NCI-H146 treated with DMSO at 0.1 percent for 48 hours (cell line): ENCODE data around the gene PXDN.

ENCODE experiments used
- DNase-seq: peaks from one replicate; lab custom pipeline; 2025; ENCODE audit not compliant: unreplicated experiment; lab: John Stamatoyannopoulos, UW

Gene PXDN

DNA sequence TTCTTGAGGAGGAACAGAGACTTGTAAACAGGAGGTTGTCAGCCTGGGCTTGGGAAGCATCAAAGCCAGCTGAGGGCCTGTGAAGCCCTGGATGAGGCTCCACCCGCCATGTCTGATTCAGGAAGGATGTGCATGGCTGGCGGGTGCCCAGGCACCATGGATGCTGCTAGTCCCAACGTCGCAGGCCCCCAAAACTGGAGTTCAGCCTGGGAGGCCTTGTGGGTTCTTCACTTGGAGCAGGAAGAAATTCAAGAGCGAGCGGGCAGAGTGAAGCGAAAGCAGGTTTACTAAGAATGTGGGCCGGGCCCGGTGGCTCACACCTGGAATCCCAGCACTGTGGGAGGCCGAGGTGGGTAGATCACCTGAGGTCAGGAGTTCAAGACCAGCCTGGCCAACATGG lies 12.1 kb upstream of the PXDN start:
- DNase-seq = no peak

GRCh38 chr2:1755436-1756191 lies 11.3 kb upstream of the PXDN start:
- no peak for DNase-seq

DNA sequence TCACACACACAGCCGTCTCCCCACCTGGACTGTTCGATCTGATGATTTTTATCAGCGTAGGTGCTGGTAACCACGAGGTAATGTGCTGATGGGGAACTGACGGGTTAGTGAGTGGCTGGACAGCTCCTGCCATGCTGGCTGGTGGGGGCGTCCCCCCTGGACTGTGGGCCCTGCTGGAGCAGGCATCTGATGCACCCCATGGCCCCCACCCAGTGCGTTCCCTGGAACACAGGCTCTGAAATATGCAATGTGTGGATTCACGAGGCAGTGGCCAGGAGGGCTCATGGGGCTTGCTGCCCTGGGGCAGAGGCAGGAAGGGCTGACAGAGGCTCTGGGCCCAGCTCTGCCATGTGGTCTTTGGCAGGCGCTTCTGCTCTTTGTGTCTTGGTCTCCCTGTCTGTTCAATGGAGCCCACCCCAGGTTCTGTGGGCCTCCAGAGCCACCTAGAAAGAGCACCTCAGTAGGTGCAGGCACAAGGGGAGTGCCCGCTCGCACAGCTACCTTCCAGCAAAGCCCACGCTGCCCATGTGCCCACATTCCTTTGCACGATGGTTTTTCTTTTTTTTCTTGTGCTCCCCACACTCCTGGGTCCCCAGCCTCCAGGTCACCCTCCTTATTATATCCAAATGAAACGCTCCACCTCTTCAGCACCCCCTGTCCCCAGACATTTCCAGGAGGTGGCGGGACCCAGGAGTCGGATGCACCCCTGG lies 10.3 kb upstream of the PXDN start:
- no peak for DNase-seq

DNA sequence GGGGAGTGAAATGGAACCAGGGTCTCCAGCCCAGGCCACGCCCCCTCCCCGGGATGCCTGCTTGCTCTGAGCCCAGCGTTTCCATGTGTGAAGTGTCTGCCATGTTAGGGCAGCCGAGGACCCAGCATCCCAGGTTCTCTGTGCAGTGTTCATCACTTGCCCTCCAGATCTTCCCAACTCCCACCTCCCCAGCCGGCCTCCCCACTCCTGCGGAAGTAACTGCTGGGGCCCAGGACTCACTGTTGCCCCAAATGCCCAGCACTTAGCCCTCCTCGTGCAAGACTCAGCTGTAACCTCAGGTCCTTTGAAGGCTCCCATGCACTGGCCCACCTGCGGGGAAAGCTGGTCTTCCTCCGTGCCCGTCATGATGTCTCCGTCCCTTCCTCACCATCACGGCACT lies 9.7 kb upstream of the PXDN start:
- no peak for DNase-seq

GRCh38 chr2:1752751-1753150 lies 8.4 kb upstream of the PXDN start:
- no peak for DNase-seq

DNA sequence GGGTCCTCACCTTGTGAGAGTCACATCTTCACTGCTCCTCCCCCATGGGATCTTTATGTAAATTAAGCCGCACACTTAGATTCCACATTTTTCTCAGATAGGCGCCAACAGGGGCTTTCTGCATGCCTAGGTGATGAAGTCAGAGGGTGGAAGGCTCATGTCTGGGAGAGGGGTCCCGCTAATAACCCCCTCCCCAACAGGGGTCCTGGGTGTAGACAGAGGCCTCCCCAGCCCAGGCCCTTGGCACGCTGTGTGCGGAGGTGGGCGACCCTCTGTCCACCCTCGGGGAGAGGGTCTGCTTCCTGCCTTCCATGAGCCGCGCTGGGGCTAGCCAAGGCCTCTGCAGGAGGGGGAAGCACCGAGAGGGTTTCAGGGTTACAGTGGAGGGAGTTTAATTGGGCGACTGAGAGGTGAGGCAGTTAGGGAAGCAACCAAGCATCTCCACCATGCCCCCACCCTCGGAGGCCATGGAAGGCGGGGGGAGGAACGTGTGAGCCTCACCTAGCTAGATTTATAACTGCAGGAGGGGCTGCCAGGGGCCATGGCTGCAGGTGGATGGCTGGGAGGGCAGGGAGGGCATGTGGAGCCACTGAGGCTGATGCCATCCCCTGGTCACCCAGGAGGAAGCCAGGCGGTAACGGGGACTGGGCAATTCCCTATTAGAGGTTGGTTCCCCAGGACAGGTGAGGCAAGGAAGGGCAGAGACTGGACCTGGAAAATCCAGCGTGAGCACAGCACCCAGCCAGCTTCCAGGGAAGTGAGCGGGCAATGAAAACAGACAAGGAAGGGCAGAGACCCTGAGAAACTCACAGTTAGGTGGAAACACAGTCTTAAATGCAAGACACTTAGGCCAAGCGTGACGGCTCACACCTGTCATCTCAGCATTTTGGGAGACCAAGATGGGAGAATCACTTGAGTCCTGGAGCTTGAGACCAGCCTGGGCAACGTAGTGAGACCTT lies 7.7 kb upstream of the PXDN start:
- no peak for DNase-seq

DNA sequence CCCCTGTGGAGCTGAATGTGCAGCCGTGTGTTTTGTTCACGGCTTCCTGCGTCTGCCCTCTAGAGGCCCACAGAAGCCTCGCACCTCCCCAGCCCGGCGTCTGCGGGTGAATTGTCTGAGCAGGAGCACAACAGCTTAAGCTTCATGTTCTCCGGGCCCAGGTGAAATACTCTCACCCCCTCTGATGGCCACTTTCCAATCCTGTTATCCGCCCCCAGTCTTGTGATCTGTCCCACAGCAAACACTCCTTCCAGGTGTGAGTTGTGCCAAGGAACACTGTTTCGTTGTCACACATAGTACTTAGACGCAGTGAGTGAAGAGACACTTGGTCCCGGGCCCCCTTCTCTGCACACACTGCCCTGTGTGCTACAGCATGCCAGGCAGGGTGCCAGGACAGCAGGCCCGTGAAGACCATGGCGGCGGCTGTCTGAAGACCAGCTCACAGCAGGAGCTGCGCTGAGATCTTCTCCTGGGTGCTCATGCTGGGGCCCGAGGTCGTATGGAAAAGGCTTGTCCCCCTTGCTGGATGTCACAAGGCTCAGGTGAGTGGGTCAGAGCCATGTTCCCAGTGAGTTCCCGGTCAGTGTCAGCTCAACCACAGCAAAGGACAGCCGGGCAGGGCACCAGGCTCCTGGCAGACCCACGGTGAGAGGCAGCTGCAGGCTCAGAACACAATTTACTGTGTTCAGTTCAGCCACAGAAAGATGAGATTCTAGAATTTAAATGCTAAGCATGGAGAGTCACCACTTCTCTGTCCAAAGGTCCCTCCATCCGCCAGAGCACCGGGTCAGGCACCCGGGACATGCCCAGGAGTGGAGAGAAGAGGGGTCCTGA lies 6.8 kb upstream of the PXDN start:
- peak; percentile 20 for DNase-seq

- no peak for DNase-seq
Measured at GRCh38 chr2:1750270-1750932, 6.1 kb upstream of the PXDN start.

DNA sequence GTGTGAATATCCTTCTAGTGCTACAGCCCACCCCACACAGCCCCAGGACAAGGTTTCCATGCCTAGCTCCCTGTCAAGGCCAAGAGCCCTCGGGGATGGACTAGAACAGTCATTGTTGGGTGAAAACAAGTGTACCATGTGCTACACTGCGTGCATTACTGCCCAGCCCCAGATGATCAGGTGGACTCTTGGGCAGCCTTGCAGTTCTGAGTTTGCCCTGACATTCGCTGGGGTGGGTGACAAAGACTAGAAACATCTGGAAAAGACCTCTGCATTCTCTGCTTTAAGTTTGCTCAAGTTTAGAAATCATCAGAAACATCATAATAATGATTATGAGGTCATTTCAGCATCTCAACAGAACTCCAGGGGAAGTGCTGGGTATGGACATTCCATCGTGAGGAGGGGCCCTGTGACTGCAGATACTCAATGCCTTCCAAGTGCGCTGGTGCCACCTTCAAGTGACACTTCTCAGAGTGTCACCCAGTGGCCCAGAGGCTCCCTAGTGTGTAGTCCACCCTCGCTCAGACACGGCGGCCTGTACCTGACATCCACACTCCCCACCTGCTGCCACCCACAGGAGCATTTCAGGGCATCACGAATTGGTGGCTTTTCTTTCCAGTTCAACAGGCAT lies 5.3 kb upstream of the PXDN start:
- no peak for DNase-seq

DNA sequence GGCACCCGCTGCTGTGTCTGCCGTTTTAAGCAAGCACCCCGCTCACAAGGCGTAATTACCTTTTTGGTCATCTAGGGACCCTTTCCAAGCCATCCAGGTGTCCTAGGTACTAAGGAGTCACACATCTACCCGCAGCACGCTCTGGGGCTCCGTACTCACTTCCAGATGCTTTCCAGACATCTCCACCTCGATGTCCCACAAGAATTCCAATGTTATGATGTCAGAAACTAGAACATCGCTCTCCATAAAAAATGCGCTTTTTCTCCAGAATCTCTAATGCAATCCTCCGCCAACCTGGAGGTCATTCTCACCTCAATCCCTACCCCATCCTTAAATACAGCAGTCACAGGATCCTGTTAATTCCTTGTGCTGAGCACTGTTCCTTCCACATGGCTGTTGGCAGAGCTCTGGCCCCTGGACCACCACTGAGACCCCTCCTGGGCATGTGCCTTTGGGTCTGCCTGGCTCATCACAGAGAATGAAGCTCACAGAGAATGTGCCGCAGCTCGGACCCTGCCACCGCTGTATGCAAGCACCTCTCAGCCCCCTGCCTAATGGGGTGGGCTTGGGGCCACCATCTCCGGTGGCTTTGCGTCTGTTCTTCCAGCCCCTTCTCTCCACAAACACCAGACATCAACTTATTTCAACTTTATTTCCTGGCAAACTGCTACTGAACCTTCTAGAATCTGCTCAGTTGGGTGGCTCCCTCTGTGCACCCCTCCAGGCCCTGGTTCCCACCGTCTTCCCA lies 4.6 kb upstream of the PXDN start:
- DNase-seq = no peak

DNA sequence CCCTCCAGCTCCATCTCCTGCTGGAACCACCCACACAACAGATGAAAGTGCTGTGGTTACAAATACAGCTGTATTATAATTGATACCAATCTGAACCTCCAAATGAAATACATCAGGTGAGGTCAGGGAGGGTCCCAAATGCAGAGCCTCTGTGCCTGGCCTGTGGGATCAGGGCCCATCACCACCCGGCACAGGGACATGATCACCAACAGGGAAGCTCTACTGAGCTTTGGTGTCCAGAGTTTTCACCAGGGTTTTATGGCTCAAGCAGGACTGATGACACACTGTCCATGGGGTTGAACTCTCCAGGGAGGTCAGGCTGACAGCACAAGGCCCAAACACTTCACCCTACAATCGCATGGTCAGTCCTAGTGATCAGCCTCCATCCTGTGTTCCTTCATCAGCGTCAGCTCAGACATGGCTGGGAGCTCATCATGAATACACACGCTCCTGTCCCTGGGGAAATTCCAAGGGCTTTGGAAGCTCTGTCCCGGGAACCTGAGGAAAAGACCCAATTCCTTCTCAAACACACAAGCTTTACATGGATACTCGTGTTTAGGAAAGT lies 3.9 kb upstream of the PXDN start:
- no peak for DNase-seq

DNA sequence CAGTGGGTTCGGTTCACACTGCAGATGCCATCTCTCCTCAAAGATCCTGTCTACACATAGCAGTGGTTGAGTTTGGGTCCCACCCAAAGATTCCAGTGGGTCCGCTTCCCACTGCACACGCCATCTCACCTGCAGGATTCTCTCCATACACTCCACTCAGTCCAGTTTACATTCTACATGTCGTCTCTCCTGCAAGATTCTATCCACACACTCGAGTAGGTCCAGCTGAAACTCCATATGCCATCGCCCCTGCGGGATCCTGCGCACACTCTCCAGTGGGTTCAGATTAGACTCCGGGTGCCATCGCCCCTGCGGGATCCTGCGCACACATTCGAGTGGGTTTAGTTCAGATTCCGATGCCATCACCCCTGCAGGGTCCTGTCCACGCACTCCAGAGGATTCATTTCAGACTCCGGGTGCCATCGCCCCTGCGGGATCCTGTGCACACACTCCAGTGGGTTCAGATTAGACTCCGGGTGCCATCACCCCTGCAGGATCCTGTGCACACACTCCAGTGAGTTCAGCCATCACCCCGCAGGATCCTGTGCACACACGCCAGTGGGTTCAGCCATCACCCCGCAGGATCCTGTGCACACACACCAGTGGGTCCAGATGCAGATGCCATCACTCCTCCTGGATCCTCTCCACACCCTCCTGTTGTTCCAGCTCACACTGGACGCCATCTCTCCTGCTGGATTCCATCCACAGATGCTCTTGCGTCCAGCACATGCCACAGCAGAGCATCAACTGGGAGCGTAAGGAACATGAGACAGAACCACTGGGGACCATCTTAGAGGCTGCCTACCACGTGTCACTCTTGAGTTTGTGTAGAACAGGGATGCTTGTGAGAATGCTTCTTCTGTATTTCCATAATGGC lies 3.0 kb upstream of the PXDN start:
- no peak for DNase-seq

DNA sequence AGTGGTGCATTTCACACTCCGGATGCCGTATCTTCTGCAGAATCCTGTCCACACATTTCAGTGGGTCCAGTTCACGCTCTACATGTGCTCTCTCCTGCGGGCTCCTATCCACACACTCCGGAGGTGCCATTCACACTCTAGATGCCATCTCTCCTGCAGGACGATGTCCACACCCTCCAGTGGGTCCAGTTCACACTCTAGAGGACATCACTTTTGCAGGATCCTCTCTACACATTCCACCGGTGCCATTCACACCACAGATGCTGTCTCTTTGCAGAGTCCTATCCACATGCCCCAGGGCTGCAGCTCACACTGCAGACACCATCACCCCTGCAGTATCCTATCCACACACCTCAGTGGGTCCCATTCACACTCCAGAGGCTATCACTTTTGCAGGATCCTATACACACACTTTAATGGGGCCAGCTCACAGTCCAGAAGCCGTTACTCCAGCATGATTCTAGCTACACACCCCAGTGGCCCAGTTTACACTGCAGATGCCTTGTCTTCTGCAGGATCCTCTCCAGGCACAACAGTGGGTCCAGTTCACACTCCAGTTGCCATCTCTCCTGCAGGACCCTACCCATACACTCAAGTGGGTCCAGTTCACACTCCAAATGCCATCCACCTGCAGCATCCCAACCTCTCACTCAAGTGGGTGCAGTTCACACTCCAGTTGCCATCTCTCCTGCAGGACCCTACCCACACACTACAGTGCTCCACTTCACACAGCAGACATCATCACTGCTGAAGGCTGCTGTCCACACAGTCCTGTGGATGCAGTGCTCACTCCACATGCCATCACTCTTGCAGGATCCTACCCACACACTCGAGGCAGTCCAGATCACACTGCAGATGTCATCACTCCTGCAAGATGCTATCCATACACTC lies 2.1 kb upstream of the PXDN start:
- no peak for DNase-seq

DNA sequence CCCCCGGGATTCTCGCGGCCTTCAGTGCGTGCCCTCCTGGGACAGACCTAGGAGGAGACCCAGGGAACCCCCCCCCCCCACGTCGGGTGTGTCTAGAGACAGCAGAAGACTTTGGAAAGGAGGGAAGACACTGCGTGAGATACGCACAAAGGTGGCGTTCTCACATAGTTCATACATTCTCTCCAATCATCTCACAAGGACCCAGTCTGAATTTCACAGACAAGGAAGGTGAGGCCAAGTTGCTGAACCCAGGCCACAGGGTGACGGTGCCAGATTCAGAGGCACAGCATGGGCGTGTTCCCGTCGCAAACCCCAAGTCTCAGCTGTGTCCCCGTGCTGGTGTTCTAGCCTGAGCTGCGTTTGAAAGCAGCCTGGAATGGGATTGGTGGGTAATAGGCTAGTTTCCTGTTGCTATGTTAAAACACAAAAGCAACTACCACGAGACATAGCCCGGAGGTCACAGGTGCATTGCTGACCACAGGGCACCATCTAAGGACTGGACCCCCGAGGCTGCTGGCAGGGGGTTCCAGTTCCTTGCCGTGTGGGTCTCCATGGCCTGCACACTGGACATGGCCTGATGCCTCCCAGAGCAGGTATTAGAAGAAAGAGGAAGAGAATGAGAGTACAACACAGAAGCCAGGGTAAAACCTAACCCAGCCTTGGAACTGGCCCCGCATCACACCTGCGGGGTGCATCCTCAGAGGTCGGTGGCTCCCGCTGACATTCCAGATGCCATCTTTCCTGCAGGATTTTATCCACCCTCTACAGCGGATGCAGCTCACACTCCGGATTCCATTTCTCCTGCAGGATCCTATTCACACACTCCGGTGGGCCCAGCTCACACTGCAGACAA lies 1.1 kb upstream of the PXDN start:
- no peak for DNase-seq

GRCh38 chr2:1744151-1744445 lies 217 bp downstream of the PXDN start:
- DNase-seq = no peak
